GM23338 (cell line): ENCODE results near the gene SFT2D1. TPM values are rescaled to one million over a fixed set of nuclear protein-coding genes. Genes with fewer than 3 reads are reported as not detected.
"Not testable (repeated sequence)": the region's sequence is repeated elsewhere in the genome, so short reads cannot be mapped to it uniquely, and the experiment has no call there.

ENCODE experiments used
- ATAC-seq: fragments of 200-7000 bp; cut with Tn5 transposase; 3 replicates; pipeline ENCODE4 v1.9.1; 2020
- DNase-seq: peaks from one replicate; pipeline ENCODE4 v3.0.0-alpha.2; 2015; ENCODE audit warnings: low spot score
- H2AFZ ChIP-seq: fragments of 200-600 bp; sonication (generic); 2 replicates; pipeline ENCODE4 v1.8.0; 2016; ENCODE audit warnings: antibody characterized with exemption, mild to moderate bottlenecking, moderate library complexity
- H3F3A ChIP-seq: fragments of 200-600 bp; sonication (generic); replicated peaks from 2 replicates; pipeline ENCODE4 v1.8.0; 2017; ENCODE audit warnings: antibody characterized with exemption, mixed run types, low read depth
- H3K27ac ChIP-seq: fragments of 200-600 bp; sonication (generic); 2 replicates; pipeline ENCODE4 v1.6.1; 2016; ENCODE audit warnings: low read depth
- H3K27me3 ChIP-seq: fragments of 200-600 bp; sonication (generic); 2 replicates; pipeline ENCODE4 v1.8.0; 2016; ENCODE audit warnings: mild to moderate bottlenecking, mixed run types, moderate library complexity; ENCODE audit not compliant: insufficient read depth
- H3K36me3 ChIP-seq: fragments of 200-600 bp; sonication (generic); 2 replicates; pipeline ENCODE4 v1.8.0; 2016; ENCODE audit warnings: mild to moderate bottlenecking; ENCODE audit not compliant: insufficient read depth
- H3K4me1 ChIP-seq: fragments of 200-600 bp; sonication (generic); 2 replicates; pipeline ENCODE4 v1.8.0; 2016; ENCODE audit warnings: mild to moderate bottlenecking, moderate library complexity; ENCODE audit not compliant: insufficient read depth
- H3K4me2 ChIP-seq: fragments of 200-600 bp; sonication (generic); 2 replicates; pipeline ENCODE4 v1.7.1; 2017; ENCODE audit warnings: mixed run types
- H3K4me3 ChIP-seq: fragments of 200-600 bp; sonication (generic); 2 replicates; pipeline ENCODE4 v1.6.1; 2016; ENCODE audit warnings: mixed run types
- H3K79me2 ChIP-seq: fragments of 200-600 bp; sonication (generic); replicated peaks from 2 replicates; pipeline ENCODE4 v1.8.0; 2017; ENCODE audit warnings: mild to moderate bottlenecking; ENCODE audit not compliant: insufficient read depth
- H3K9me2 ChIP-seq: fragments of 200-600 bp; sonication (generic); 2 replicates; pipeline ENCODE4 v1.8.0; 2017; ENCODE audit not compliant: insufficient read depth
- H4K20me1 ChIP-seq: fragments of 200-600 bp; sonication (generic); replicated peaks from 2 replicates; pipeline ENCODE4 v1.8.0; 2017; ENCODE audit warnings: mild to moderate bottlenecking; ENCODE audit not compliant: insufficient read depth
- H3K27ac Mint-ChIP-seq: 2 replicates; pipeline ENCODE4 v1.8.0; 2020; ENCODE audit warnings: inconsistent platforms, mild to moderate bottlenecking, moderate library complexity, mixed read lengths
- H3K27me3 Mint-ChIP-seq: 3 replicates; pipeline ENCODE4 v1.8.0; 2022; ENCODE audit warnings: low read depth, mild to moderate bottlenecking, moderate library complexity, mixed read lengths, inconsistent platforms; ENCODE audit not compliant: insufficient read depth, poor library complexity
- H3K36me3 Mint-ChIP-seq: 3 replicates; pipeline ENCODE4 v1.8.0; 2021; ENCODE audit warnings: low read depth, mild to moderate bottlenecking, inconsistent platforms, moderate library complexity, mixed read lengths
- H3K4me1 Mint-ChIP-seq: 3 replicates; pipeline ENCODE4 v1.8.0; 2020; ENCODE audit warnings: mild to moderate bottlenecking, inconsistent platforms, mixed read lengths
- H3K4me3 Mint-ChIP-seq: 3 replicates; pipeline ENCODE4 v1.8.0; 2021; ENCODE audit warnings: moderate library complexity, mild to moderate bottlenecking, inconsistent platforms, mixed read lengths
- H3K9me3 Mint-ChIP-seq: 3 replicates; pipeline ENCODE4 v1.8.0; 2020; ENCODE audit warnings: moderate library complexity, mild to moderate bottlenecking, inconsistent platforms, mixed read lengths
- CREB1 ChIP-seq: fragments of 250-450 bp; sonication (Bioruptor Pico); IDR thresholded peaks from 2 replicates; pipeline ENCODE4 v1.5.0; 2020; ENCODE audit warnings: low read depth, mild to moderate bottlenecking, moderate library complexity
- POLR2AphosphoS5 ChIP-seq: IDR thresholded peaks from 2 replicates; pipeline ENCODE4 v1.6.1; 2016; ENCODE audit warnings: antibody characterized with exemption, low read depth
- STAT1 ChIP-seq: IDR thresholded peaks from one replicate; pipeline ENCODE4 v1.6.1; 2016; ENCODE audit warnings: antibody characterized with exemption; ENCODE audit not compliant: unreplicated experiment
- polyA plus RNA-seq: library from polyadenylated mRNA; unstranded; fragments of >200 nt; fragmentation: Nextera tagmentation; extraction: Ambion mirVana; gene quantifications from 2 replicates; pipeline ENCODE4 v1.2.1, GENCODE V29; 2016
- total RNA-seq: library from RNA; depleted of rRNA; stranded (reverse); fragments of >200 nt; shearing (Covaris generic); gene quantifications from 2 replicates; pipeline ENCODE4 v1.2.3, GENCODE V29; 2014
- TF ChIP-seq, protein P1 (sequence below), 2 experiments: fragments of 200-600 bp in 1 of 2; sonication (generic) in 1 of 2; conservative IDR thresholded peaks; 2 replicates each; pipeline versions ENCODE4 v1.5.1 to v1.6.1; 2016 to 2017; ENCODE audit warnings: antibody characterized with exemption in 2 of 2, low read depth in 2 of 2, mild to moderate bottlenecking in 2 of 2, moderate library complexity in 1 of 2

SFT2D1 gene
- total and polyA plus RNA-seq, 2 experiments from 2014 or later, result 74.7 to 120 TPM

DNA sequence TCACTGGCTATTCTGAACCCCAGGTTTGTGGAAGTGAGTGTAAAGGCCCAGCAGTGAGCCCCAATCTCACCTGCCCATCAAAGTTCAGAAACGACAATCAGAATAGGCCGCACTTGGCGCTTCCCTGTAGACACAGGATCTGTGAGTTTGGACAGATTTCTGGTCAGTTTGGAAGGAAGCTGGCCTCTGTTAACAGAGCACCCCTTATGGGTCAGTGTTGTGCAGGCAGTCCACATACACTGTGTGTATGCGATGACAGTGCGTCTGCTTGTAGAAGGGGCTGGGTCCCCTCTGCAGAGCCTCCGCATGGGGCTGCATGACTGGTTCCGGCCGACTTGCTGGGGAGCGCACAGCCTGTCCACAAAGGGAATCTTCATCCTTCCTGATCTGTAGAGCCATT is 43.8 kb upstream of the SFT2D1 start (continued):
- TF ChIP-seq, protein P1, sequence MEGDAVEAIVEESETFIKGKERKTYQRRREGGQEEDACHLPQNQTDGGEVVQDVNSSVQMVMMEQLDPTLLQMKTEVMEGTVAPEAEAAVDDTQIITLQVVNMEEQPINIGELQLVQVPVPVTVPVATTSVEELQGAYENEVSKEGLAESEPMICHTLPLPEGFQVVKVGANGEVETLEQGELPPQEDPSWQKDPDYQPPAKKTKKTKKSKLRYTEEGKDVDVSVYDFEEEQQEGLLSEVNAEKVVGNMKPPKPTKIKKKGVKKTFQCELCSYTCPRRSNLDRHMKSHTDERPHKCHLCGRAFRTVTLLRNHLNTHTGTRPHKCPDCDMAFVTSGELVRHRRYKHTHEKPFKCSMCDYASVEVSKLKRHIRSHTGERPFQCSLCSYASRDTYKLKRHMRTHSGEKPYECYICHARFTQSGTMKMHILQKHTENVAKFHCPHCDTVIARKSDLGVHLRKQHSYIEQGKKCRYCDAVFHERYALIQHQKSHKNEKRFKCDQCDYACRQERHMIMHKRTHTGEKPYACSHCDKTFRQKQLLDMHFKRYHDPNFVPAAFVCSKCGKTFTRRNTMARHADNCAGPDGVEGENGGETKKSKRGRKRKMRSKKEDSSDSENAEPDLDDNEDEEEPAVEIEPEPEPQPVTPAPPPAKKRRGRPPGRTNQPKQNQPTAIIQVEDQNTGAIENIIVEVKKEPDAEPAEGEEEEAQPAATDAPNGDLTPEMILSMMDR (conservative IDR thresholded peaks at IDR 0.05; ENCODE audit: low read depth in 2 of 2), result no peak

GRCh38 chr6:166383802-166384363 is 41.5 kb upstream of the SFT2D1 start:
- H3K27me3 Mint-ChIP-seq, H3K36me3 Mint-ChIP-seq, DNase-seq, H3K27me3 ChIP-seq, H3K4me1 Mint-ChIP-seq, H3F3A ChIP-seq, H3K9me3 Mint-ChIP-seq, H3K4me1 ChIP-seq, H3K9me2 ChIP-seq, H4K20me1 ChIP-seq, H3K36me3 ChIP-seq: not testable (repeated sequence)
- Histone ChIP-seq H3K27ac (peak overlapping the region; percentile 15), H3K79me2 (peaks cover 21% of the 10 kb centered on the region), H2AFZ (peak overlapping the region; percentile 70; the same call in 1 of the 2 replicates), H3K4me2 (peak overlapping the region; percentile 82), H3K4me3 (peak overlapping the region; percentile 92)
- peak; percentile 1; the same call in 1 of the 3 replicates for ATAC-seq
- TF ChIP-seq, protein P1 (conservative IDR thresholded peaks at IDR 0.05; ENCODE audit: low read depth in 2 of 2), result peak in 1 of 2 experiments; percentile 18; a peak in 1 of 4 replicates
- Mint-ChIP-seq H3K4me3 (peak overlapping the region; percentile 89), H3K27ac (peak overlapping the region; percentile 80)

DNA sequence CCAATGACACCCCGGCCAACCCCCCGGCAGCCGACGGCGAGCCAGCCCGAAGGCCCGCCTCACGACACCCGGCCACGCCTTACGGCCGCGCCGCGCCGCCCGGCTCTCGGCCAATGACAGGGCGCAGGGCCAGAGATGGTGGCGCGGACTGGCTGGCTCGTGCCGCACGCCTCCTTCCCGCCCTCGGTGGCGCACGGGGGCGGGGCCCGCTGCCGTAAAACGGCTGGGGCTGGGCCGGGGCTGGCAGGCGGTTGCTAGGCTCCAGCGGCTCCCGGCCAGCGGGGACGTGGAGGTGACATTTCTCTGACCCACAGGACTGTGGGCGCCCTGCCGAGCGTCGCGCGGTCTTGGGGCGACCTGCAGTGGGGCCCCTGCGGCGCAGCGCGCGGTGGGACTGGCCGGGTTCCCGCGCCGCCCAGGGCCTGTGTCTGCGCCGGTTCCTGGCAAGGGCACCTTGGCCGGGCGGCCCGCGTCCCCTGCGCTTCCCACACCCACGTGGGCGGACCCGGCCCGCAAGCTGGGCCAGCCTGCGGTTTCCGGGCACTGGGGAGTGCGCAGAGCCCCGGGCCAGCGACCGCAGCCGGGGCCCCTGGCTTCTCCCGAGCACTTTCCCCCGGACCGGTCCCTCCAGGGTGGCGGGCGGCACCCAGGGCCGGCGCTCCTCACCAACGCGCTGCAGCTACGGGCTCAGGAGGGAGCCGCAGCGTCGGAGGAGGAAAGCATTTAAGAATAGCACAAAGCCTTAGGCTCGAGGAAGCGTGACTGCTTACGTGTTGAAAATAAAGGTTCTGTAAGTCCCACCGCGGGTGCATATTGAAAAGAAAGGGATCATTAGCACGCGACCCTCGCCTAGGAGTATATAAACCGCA is 40.8 kb upstream of the SFT2D1 start, which contains the start of gene MPC1:
TSS of gene MPC1 (minus strand) at position 8 of the 869 bp plus-strand sequence. CDS start 64 bp downstream, outside the sequence.
- Histone ChIP-seq H3K79me2 (peaks cover 27% of the 10 kb centered on the region), H3K27ac (peak within 1 kb of the TSS; percentile 15), H2AFZ (peak within 1 kb of the TSS; percentile 70; the same call in 1 of the 2 replicates), H3K9me2 (peaks cover 3% of the 10 kb centered on the region; the same call in 1 of the 2 replicates), H3K4me1 (peaks cover 7% of the 10 kb centered on the region), H4K20me1 (no peaks in the 10 kb centered on the region), H3F3A (no peaks in the 10 kb centered on the region), H3K4me3 (peak within 1 kb of the TSS; percentile 92), H3K36me3 (no peaks in the 10 kb centered on the region), H3K4me2 (peak within 1 kb of the TSS; percentile 82), H3K27me3 (no peaks in the 10 kb centered on the region)
- no peaks in the 10 kb centered on the region for H3K9me3 Mint-ChIP-seq
- peak within 1 kb of the TSS; percentile 89 for H3K4me3 Mint-ChIP-seq
- peak; percentile 93 for ATAC-seq
- peak; percentile 98 for DNase-seq
- TF ChIP-seq POLR2AphosphoS5 (peak; percentile 88), STAT1 (no peak), CREB1 (peak; percentile 41)
- H3K4me1 Mint-ChIP-seq, result peaks cover 6% of the 10 kb centered on the region; the same call in 1 of the 3 replicates
- no peaks in the 10 kb centered on the region for H3K36me3 Mint-ChIP-seq
- peaks cover 4% of the 10 kb centered on the region for H3K27me3 Mint-ChIP-seq
- peak within 1 kb of the TSS; percentile 80 for H3K27ac Mint-ChIP-seq
